GM06990 (cell line): ENCODE data around the gene ASPM.

Experiments used
- DNase-seq: peaks from one replicate; pipeline ENCODE4 v3.0.0-alpha.2; 2011; ENCODE audit not compliant: insufficient read length; ENCODE audit errors: extremely low read depth
- H3K27me3 ChIP-seq: replicated peaks from 2 replicates; pipeline ENCODE4 v1.6.0; 2011; ENCODE audit warnings: low read length; ENCODE audit not compliant: control insufficient read depth, insufficient read depth
- H3K36me3 ChIP-seq: 2 replicates; pipeline ENCODE4 v1.5.1; 2011; ENCODE audit warnings: low read length; ENCODE audit not compliant: control insufficient read depth, insufficient read depth
- H3K4me3 ChIP-seq: replicated peaks from 2 replicates; pipeline ENCODE4 v1.5.1; 2011; ENCODE audit warnings: low read depth, mild to moderate bottlenecking, control low read depth, low read length
- CTCF ChIP-seq: IDR thresholded peaks from 2 replicates; pipeline ENCODE4 v1.5.1; 2011; ENCODE audit warnings: low read length, control low read depth, mild to moderate bottlenecking, inconsistent platforms; ENCODE audit not compliant: insufficient read depth, poor library complexity, severe bottlenecking

The ASPM gene

GRCh38 chr1:197130677-197131304, 15.7 kb downstream of the ASPM start:
- TF ChIP-seq CTCF, result no peak
- Histone ChIP-seq H3K36me3 (peaks cover 2% of the 10 kb centered on the region), H3K4me3 (no peak overlapping the region), H3K27me3 (no peaks in the 10 kb centered on the region)
- DNase-seq, result no peak

GRCh38 chr1:197129698-197130097, 16.8 kb downstream of the ASPM start:
- H3K4me3 ChIP-seq, result no peak overlapping the region
- no peak for TF ChIP-seq CTCF
- peaks cover 2% of the 10 kb centered on the region for H3K36me3 ChIP-seq
- no peaks in the 10 kb centered on the region for H3K27me3 ChIP-seq
- DNase-seq, result no peak

- TF ChIP-seq CTCF, result no peak
- peaks cover 2% of the 10 kb centered on the region for H3K36me3 ChIP-seq
- no peak for DNase-seq
- no peaks in the 10 kb centered on the region for H3K27me3 ChIP-seq
- no peak overlapping the region for H3K4me3 ChIP-seq
These were observed 19.1 kb downstream of the ASPM start for GRCh38 chr1:197127246-197127912.

- H3K36me3 ChIP-seq, result peaks cover 3% of the 10 kb centered on the region
- H3K4me3 ChIP-seq, result no peak overlapping the region
- no peaks in the 10 kb centered on the region for H3K27me3 ChIP-seq
- no peak for TF ChIP-seq CTCF
- DNase-seq, result no peak
These were observed 19.8 kb downstream of the ASPM start for GRCh38 chr1:197126691-197127090.

GRCh38 chr1:197124376-197124775, 22.1 kb downstream of the ASPM start:
- Histone ChIP-seq H3K36me3 (peaks cover 2% of the 10 kb centered on the region), H3K4me3 (no peak overlapping the region), H3K27me3 (no peaks in the 10 kb centered on the region)
- no peak for TF ChIP-seq CTCF
- no peak for DNase-seq
